ENCODE measurements around the gene ATXN7L3. TPM values are rescaled to one million over a fixed set of nuclear protein-coding genes. Genes with fewer than 3 reads are reported as not detected.

ATXN7L3 gene
- total and polyA plus RNA-seq, 9 of the 15 experiments (the other 6 are each of a cell fraction or from before 2014, with no cell fraction given), result 0.62 to 66.1 (median 33.2) TPM

DNA sequence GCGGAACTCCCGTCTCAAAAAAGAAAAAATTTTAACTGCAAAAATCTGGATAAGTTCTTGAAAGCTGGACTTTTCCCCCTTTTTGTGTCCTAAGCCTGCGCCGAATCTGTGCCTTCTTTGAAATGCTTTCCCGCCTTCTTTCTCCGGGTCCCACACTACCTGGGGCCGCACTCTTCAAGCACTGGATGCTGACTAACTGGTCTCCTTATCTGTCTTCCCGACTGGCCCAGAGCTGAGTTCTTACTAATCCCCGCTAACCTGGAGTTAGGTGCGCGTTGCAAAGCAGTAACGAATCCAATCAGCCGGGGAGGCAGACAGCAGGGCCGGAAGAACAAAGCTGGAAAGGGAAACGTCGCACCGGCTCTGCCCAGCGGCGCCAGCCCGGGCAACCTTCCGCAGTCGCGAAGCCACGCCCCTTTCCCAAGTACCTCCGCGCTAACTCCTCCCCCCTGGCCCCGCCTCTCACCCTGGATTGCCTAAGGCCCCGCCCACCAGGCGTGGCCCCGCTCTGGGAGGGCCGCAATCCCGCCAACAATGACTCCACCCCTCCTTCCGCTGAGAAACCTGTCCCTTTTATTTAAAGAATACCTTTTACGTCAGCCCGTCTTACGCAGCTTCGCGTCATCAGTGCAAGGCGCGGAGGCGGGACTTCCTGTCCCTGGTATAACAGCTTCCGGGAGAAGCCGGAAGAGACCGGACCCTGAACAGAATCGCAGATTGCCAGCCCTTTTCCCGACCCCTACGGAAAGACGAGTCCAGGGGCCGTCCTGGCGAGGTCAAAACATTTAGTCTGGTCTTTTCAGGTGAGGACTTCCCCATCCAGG is 13.2 kb downstream of the ATXN7L3 start, which contains the start of gene TMUB2 (continued):
- peak in 1 of 2 experiments; percentile 44; a peak in 1 of 4 replicates for TF ChIP-seq FOXK2 (conservative IDR thresholded peaks at IDR 0.05 in 1 of 2, IDR thresholded peaks at IDR 0.05 in 1 of 2; ENCODE audit: low read depth in 2 of 2)
- 0 out of 2 replicates have a peak, but pooled peaks have one; percentile 45 for TF ChIP-seq ETV1 (tag; conservative IDR thresholded peaks at IDR 0.05; ENCODE audit: low read depth)
- TF ChIP-seq, protein P1, sequence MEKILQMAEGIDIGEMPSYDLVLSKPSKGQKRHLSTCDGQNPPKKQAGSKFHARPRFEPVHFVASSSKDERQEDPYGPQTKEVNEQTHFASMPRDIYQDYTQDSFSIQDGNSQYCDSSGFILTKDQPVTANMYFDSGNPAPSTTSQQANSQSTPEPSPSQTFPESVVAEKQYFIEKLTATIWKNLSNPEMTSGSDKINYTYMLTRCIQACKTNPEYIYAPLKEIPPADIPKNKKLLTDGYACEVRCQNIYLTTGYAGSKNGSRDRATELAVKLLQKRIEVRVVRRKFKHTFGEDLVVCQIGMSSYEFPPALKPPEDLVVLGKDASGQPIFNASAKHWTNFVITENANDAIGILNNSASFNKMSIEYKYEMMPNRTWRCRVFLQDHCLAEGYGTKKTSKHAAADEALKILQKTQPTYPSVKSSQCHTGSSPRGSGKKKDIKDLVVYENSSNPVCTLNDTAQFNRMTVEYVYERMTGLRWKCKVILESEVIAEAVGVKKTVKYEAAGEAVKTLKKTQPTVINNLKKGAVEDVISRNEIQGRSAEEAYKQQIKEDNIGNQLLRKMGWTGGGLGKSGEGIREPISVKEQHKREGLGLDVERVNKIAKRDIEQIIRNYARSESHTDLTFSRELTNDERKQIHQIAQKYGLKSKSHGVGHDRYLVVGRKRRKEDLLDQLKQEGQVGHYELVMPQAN (IDR thresholded peaks at IDR 0.05; ENCODE audit: borderline replicate concordance), result peak; percentile 86
- no peak for TF ChIP-seq ZNF224 (CRISPR knock-in tag; IDR thresholded peaks at IDR 0.05)
- TF ChIP-seq, protein P2, sequence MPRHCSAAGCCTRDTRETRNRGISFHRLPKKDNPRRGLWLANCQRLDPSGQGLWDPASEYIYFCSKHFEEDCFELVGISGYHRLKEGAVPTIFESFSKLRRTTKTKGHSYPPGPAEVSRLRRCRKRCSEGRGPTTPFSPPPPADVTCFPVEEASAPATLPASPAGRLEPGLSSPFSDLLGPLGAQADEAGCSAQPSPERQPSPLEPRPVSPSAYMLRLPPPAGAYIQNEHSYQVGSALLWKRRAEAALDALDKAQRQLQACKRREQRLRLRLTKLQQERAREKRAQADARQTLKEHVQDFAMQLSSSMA (CRISPR knock-in tag; IDR thresholded peaks at IDR 0.05), result no peak
- TF ChIP-seq POLR2AphosphoS5 (IDR thresholded peaks at IDR 0.05; ENCODE audit: control insufficient read depth, insufficient read depth, low read depth, low read length), result peak; percentile 86
- TF ChIP-seq SIN3A (IDR thresholded peaks at IDR 0.05; ENCODE audit: borderline replicate concordance in 2 of 2, control insufficient read depth in 1 of 2, low read depth in 2 of 2, low read length in 2 of 2), result peak; percentile 66 to 84; a peak in 2 of 4 replicates
- TF ChIP-seq, protein P3, sequence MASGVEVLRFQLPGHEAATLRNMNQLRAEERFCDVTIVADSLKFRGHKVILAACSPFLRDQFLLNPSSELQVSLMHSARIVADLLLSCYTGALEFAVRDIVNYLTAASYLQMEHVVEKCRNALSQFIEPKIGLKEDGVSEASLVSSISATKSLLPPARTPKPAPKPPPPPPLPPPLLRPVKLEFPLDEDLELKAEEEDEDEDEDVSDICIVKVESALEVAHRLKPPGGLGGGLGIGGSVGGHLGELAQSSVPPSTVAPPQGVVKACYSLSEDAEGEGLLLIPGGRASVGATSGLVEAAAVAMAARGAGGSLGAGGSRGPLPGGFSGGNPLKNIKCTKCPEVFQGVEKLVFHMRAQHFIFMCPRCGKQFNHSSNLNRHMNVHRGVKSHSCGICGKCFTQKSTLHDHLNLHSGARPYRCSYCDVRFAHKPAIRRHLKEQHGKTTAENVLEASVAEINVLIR (CRISPR knock-in tag; IDR thresholded peaks at IDR 0.05), result peak; percentile 92
- 0 out of 2 replicates have a peak, but pooled peaks have one; percentile 35 for TF ChIP-seq ZNF121 (CRISPR knock-in tag; conservative IDR thresholded peaks at IDR 0.05)
- peak; percentile 94 for TF ChIP-seq ATF7 (IDR thresholded peaks at IDR 0.05)
- peak; percentile 63; the same call in 1 of the 2 replicates for TF ChIP-seq FOXM1 (IDR thresholded peaks at IDR 0.05; ENCODE audit: low read depth)
- TF ChIP-seq FOXM1 (CRISPR knock-in tag; IDR thresholded peaks at IDR 0.05; ENCODE audit: low read depth), result no peak
- TF ChIP-seq LARP7 (IDR thresholded peaks at IDR 0.05), result no peak
- TF ChIP-seq, protein P4, sequence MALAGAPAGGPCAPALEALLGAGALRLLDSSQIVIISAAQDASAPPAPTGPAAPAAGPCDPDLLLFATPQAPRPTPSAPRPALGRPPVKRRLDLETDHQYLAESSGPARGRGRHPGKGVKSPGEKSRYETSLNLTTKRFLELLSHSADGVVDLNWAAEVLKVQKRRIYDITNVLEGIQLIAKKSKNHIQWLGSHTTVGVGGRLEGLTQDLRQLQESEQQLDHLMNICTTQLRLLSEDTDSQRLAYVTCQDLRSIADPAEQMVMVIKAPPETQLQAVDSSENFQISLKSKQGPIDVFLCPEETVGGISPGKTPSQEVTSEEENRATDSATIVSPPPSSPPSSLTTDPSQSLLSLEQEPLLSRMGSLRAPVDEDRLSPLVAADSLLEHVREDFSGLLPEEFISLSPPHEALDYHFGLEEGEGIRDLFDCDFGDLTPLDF (CRISPR knock-in tag; IDR thresholded peaks at IDR 0.05), result peak; percentile 86
- TF ChIP-seq ZNF197 (CRISPR knock-in tag; IDR thresholded peaks at IDR 0.05; ENCODE audit: low read depth), result no peak
- TF ChIP-seq, protein P5, sequence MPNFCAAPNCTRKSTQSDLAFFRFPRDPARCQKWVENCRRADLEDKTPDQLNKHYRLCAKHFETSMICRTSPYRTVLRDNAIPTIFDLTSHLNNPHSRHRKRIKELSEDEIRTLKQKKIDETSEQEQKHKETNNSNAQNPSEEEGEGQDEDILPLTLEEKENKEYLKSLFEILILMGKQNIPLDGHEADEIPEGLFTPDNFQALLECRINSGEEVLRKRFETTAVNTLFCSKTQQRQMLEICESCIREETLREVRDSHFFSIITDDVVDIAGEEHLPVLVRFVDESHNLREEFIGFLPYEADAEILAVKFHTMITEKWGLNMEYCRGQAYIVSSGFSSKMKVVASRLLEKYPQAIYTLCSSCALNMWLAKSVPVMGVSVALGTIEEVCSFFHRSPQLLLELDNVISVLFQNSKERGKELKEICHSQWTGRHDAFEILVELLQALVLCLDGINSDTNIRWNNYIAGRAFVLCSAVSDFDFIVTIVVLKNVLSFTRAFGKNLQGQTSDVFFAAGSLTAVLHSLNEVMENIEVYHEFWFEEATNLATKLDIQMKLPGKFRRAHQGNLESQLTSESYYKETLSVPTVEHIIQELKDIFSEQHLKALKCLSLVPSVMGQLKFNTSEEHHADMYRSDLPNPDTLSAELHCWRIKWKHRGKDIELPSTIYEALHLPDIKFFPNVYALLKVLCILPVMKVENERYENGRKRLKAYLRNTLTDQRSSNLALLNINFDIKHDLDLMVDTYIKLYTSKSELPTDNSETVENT (CRISPR knock-in tag; IDR thresholded peaks at IDR 0.05), result peak; percentile 66; the same call in 1 of the 2 replicates

Measured in K562 (cell line).